Middle frontal gyrus (tissue), 1 donor: ENCODE measurements around the gene LRRN4CL.

ENCODE experiments used
- DNase-seq: peaks from one replicate; pipeline ENCODE4 v3.0.0-alpha.2; 2015; ENCODE audit warnings: low spot score; ENCODE audit errors: extremely low spot score

The LRRN4CL gene

DNA sequence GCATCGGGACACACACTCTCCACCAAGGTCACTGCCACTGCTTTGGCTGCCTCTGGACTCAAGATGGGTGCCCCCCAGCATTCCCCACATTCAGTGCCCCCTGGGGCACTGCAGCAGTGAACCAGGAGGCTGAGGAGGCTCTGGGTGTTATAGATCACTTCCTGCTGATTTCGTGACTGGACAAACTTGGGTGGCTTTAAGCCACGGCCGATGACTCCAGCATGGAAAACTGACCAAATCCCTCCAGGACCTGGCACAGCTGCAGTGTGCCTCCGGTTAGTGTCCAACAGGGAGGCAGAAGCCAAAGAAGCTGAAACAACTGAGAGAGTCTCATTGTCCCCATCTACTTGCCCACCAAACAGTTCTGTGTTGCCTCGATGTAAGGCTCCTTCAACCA, 41.7 kb downstream of the LRRN4CL start:
- DNase-seq: no peak

GRCh38 chr11:62646825-62647608, 42.3 kb downstream of the LRRN4CL start:
- no peak for DNase-seq

DNA sequence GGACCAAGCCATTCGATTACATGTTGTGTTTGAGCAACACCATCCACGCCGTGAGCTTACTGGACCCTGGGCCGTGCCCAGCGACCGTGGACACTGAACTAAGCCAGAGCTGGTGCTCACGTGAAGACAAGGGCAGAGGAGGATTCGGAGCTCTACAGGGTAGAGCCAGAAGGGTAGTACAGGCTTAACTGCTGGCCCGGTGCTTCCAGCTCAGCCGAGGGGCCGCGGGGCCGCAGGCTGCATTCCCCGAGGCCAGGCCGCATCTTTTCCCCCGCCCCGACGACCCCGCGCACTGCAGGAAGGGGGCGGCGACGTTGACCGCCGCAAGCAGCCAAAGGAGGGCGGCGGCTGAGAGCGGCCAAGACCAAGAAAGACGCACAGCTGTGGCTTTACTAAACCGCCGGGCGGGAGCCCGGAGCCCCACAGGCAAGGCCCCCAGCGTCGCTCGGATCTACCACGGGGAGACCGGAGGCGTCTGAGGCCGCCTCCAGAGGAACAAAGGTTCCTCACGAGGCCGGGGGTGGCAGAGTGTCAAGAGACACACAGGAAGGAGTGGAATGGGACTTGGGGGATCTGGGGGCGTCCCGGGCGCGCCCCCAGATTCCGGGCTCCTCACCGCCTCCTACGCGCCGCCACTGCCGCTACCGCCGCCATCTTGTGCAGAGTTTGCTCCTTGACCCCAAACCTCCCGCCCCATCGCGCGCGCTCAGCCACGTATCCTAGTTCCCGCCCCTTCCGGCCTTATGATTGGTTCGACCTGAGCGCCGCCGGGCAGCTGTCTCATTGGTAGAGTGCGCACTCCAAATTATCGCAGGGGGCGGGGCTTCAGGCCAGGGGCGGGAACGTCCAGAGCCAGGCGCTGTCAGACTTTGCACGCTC, 43.1 kb downstream of the LRRN4CL start, which contains the start of gene GANAB:
Gene GANAB (minus strand): TSS at position 668 of the 879 bp plus-strand sequence. CDS start 14 bp downstream, at position 654.
- peak; percentile 97 for DNase-seq

DNA sequence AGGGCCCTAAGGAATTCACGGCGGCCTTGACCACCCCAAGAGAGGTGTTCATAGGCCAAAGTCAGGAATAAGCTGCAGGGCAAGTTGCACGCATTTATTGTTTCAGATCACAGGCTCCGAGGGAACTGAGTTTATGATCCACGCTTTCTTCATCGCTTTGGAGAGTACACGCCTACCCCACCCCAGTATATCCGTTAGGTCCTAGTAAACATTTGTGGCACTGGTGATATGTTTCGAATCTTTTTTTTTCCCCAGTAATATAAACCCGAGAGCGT, 43.7 kb downstream of the LRRN4CL start:
- DNase-seq: no peak

GRCh38 chr11:62644220-62644619, 45.1 kb downstream of the LRRN4CL start:
- DNase-seq: no peak
